Measurements from ENCODE around the gene FRMD4B.

GRCh38 chr3:69272556-69272955 is 113.3 kb downstream of the FRMD4B start:
- TF ChIP-seq EZH2 (IDR thresholded peaks at IDR 0.05; ENCODE audit: insufficient read depth, poor library complexity, severe bottlenecking) (no peak), EZH2phosphoT487 (IDR thresholded peaks at IDR 0.05; ENCODE audit: insufficient read depth, low read depth) (no peak)
